NCI-H345 treated with DMSO at 0.1 percent for 48 hours (cell line): ENCODE data around the gene CRTAC1.

ENCODE experiments used
- DNase-seq: peaks from one replicate; lab custom pipeline; 2025; ENCODE audit not compliant: unreplicated experiment; lab: John Stamatoyannopoulos, UW

CRTAC1 gene

GRCh38 chr10:97974526-97975525, 55.6 kb downstream of the CRTAC1 start:
- DNase-seq: no peak

DNA sequence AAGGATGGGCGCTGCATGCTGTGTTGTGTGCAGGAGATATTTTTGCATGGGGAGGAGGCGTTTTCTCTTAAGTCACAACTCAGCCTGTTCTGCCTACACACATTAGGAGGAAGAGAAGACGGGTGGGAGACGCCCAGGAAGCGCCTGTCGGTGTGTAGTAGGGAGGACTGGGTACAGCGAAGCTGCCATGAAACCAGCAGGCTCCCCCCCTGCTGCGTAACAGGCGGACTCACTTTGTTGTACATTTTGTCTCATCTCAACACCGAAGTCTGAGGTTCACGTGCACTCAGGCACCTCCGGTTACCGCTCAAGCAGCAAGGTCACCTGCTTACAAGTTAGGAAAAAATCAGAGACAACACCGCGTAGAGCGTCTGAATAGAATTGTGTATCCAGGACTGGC, 56.3 kb downstream of the CRTAC1 start:
- DNase-seq: no peak

GRCh38 chr10:97969538-97970079, 60.8 kb downstream of the CRTAC1 start:
- no peak for DNase-seq

DNA sequence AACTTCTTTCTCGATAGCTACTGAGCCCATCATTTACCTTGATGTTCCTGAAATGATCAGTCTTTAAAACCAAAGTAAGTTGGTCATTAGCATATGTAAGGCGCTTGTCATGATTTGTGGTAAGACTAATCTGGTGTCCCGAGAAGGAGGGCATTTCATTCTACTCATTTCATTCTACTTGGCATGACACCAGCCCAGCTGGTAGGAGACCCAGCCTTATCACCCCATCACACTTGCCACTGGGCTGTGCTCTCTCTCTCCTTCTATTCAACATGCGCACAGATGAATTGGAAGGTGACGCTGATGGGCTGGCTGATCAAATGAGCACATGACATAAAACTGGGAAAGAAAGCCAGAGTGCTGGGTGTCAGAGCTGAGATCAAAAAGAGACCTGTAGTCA, 65.7 kb downstream of the CRTAC1 start:
- DNase-seq: no peak

- no peak for DNase-seq
Measured at GRCh38 chr10:97961945-97962344, 68.5 kb downstream of the CRTAC1 start.

DNA sequence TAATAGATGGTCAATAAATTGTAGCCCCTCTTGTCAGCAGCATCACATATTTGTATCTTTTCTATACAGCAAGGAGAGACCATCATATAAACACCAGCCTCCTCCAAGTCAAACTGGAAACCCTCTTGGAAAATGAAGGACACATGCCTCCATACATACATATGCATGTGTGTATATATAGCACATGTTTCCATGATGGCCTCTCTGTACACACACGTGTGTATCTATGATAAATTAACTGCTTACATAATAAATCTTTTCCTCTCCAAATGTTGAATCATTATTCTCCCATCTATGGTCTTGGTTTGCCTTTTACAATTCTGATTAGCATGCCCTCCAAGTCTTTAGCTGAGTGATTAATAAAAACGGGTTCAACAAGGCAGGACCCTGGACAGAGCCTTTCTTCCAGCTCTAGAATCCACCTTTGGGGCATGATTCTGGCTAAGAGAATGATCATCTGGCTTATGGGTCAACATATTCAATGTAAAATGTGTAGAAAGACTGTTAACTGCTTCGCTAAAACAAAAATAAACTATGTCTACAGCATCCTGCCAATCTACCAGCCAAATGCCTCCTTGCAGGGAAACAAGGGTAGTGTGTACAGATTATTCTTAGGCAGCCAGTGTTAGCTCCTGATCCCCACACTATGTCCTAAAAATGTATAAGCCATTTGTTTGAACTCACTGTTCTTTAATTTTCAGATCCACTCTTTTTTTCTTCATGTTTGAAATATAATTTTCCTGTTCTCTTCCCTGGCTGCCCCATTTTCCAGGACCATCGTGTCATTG, 70.0 kb downstream of the CRTAC1 start:
- DNase-seq: no peak

- no peak for DNase-seq
Measured at GRCh38 chr10:97949462-97949861, 81.0 kb downstream of the CRTAC1 start.

- no peak for DNase-seq
Measured at GRCh38 chr10:97948822-97949221, 81.6 kb downstream of the CRTAC1 start.

DNA sequence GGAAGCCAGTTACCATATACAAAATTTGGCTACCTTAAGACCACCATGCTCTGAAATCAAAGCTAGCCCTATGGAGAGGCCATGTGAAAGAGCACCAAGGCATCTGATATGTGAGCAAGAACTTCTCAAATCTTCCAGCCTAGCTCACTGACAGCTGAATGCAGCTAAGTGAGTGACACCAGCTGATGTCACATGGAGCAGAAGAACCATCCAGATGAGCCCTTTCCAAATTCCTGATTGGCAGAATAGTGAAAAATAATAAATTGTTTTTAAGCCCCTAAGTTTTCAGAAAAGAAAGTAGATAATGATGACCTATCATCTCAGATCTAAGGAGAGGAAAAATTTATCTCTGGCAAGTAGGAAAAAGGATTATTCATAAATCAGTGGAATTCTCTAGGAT, 85.6 kb downstream of the CRTAC1 start:
- DNase-seq: no peak

- no peak for DNase-seq
Measured at GRCh38 chr10:97943294-97943693, 87.1 kb downstream of the CRTAC1 start.

- no peak for DNase-seq
Measured at GRCh38 chr10:97940534-97940933, 89.9 kb downstream of the CRTAC1 start.

- no peak for DNase-seq
Measured at GRCh38 chr10:97939446-97939990, 90.9 kb downstream of the CRTAC1 start.

DNA sequence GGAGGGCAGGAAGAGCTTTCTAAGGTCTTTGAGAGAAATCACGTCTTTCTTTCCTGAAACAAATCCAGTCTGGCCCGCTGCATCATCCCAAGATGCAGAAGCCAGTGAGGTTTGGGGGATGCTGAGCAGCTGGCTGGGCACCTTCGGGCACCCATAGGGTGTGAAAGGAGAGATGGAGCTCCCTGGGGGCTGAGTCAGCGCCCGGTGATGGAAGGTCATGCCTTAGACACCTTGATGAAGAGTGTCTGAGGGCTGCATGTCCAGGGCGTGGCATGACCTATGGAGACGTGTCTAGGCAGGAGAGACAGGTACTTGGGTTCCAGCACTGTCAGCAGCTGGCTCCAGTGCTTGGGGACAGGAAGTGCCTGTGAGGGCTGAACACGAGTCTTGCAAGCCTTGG, 92.5 kb downstream of the CRTAC1 start:
- DNase-seq: no peak

GRCh38 chr10:97937054-97937453, 93.4 kb downstream of the CRTAC1 start:
- DNase-seq: no peak

- DNase-seq: no peak
Measured at GRCh38 chr10:97936126-97936525, 94.3 kb downstream of the CRTAC1 start.

- DNase-seq: no peak
Measured at GRCh38 chr10:97932932-97933530, 97.4 kb downstream of the CRTAC1 start.

- DNase-seq: no peak
Measured at GRCh38 chr10:97931041-97931440, 99.4 kb downstream of the CRTAC1 start.

DNA sequence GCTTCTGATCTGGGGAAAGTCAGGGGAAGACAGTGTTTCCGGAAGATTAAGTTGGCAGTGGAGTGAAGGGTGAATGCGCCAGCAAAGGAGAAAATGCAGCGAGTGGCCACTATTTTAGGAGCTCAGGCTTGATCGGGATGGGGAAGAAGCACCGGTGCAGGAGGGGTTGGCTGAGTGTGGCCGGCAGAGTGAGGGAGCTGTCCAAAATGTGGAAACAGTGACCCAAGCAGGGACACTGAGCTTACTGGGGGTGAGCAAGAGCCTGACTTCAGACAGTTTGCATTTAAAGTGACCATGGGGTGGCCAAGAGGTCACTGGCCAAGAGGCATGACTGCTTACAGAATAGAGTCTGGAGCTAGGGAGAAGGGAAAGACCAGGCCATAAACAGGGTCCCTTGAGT, 101.5 kb downstream of the CRTAC1 start:
- no peak for DNase-seq

GRCh38 chr10:97927622-97928021, 102.8 kb downstream of the CRTAC1 start:
- DNase-seq: no peak

DNA sequence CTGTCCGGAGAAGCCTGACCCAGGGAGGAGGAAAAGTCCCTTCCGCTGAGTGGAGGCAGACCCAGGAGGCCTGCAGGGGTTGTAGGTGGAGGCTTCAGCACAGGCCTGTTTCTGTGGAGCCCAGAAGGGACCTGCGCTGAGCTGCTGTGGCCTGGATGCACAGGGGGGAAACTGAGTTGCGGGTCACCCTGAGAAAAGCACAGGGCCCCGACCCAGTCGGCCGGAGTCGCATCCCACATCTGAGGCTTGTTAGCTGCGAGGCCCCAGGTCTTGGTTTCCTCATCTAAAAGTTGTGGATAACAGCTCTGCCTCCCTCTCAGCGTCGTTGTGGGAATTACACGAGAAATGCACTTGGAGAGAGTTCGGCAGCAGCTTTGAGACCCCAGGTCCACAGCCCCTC, 104.4 kb downstream of the CRTAC1 start:
- no peak for DNase-seq

DNA sequence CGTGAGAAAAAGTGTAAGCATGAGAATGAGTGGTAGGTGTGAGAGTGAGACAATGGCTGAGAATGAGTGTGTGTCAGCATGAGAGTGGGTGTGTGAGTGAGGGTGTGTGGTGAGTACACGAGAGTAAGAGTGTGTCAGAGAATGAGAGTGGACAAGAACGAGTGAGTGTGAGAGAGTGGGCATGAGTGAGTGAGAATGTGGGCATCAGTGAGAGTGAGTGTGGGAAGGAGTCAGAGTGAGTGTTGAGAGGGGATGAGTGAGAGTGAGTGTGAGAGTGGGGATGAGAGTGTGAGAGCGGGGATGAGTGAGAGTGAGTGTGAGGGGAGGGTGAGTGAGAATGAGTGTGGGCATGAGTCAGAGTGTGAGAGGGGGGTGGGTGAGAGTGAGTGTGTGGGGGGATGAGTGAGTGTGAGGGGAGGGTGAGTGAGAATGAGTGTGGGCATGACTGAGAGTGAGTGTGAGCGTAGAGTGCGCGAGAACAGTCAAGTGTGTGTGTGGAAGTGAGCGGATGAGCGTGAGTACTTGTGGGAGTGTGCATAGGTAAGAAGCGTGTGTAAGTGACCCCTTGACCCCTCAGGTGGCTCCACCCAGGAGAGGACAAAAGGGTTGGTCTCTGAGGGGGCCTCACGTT, 105.0 kb downstream of the CRTAC1 start:
- no peak for DNase-seq
